ENCODE measurements around the gene NEK10. TPM values are rescaled to one million over a fixed set of nuclear protein-coding genes. Genes with fewer than 3 reads are reported as not detected.

The NEK10 gene
- total and polyA plus RNA-seq, 2 of the 13 experiments (the other 11 are each of a cell fraction or from before 2014, with no cell fraction given) = 2.8 to 14.2 TPM

- intact Hi-C loops (cut with micrococcal nuclease; ENCODE audit: unreplicated experiment) = loop anchor here (5.0 kb wide), 1 partner anchor 37 kb away; no protein-coding TSS in a partner anchor
- ATAC-seq (no peak), DNase-seq (ENCODE audit: low spot score) (no peak), FAIRE-seq (no peak)
- H3K4me2 ChIP-seq (ENCODE audit: low read depth, low read length) = no peak overlapping the region
- H3K27me3 ChIP-seq (ENCODE audit: control insufficient read depth in 1 of 2, insufficient read depth in 2 of 2, low read length in 2 of 2) = no peaks in the 10 kb centered on the region
- H3K9me3 ChIP-seq (ENCODE audit: low read length) = no peaks in the 10 kb centered on the region
- no peak overlapping the region for H2AFZ ChIP-seq (ENCODE audit: low read length)
- H3K79me2 ChIP-seq (ENCODE audit: insufficient read depth, low read length) = no peaks in the 10 kb centered on the region
- CTCF ChIA-PET (ENCODE audit: low intra/inter-chr PET ratio, low total read pairs) = no interaction called here
- H4K20me1 ChIP-seq (ENCODE audit: insufficient read depth, low read length) = no peaks in the 10 kb centered on the region
- POLR2A ChIA-PET = no interaction called here
- H3K4me1 ChIP-seq (ENCODE audit: insufficient read depth, low read length) = peaks cover 48% of the 10 kb centered on the region
- 81% methylated on average over 9 of the region's 9 CpGs for WGBS (ENCODE audit: low lambda C conversion rate)
- no peaks in the 10 kb centered on the region for H3K36me3 ChIP-seq (replicated peaks in 1 of 2; ENCODE audit: control insufficient read depth in 1 of 2, insufficient read depth in 2 of 2, low read length in 2 of 2)
- H3K4me3 ChIP-seq (replicated peaks in 1 of 3; ENCODE audit: insufficient read depth in 1 of 3, low read depth in 2 of 3, low read length in 3 of 3) = no peak overlapping the region
- no peak overlapping the region for H3K9ac ChIP-seq (ENCODE audit: insufficient read depth, low read depth, low read length)
- H3K27ac ChIP-seq (ENCODE audit: extremely low read length, insufficient read depth, low read length) = no peak overlapping the region
- BruUV-seq (replicated peaks) = no TSS peak
- in situ Hi-C loops (cut with HindIII; ENCODE audit: extremely low pct_ligation_motif_present, low pct_unique_long_range_greater_than_20kb) = no loop called here
- TF ChIP-seq TRIM24 (CRISPR knock-in tag; IDR thresholded peaks at IDR 0.05) = no peak
- no peak for TF ChIP-seq ZBTB20 (CRISPR knock-in tag; IDR thresholded peaks at IDR 0.05; ENCODE audit: borderline replicate concordance, low read depth)
- no peak for TF ChIP-seq PHF8 (CRISPR knock-in tag; IDR thresholded peaks at IDR 0.05)
- TF ChIP-seq ZNF562 (CRISPR knock-in tag; IDR thresholded peaks at IDR 0.05; ENCODE audit: borderline replicate concordance) = no peak
- no peak for TF ChIP-seq SIX1 (CRISPR knock-in tag; IDR thresholded peaks at IDR 0.05; ENCODE audit: borderline replicate concordance)
- no peak for TF ChIP-seq SRSF4 (IDR thresholded peaks at IDR 0.05; ENCODE audit: low read depth, low read length, poor library complexity, severe bottlenecking)
- TF ChIP-seq CENPBD1 (CRISPR knock-in tag; IDR thresholded peaks at IDR 0.05; ENCODE audit: borderline replicate concordance, low read depth) = no peak
- no peak for TF ChIP-seq HIC2 (CRISPR knock-in tag; IDR thresholded peaks at IDR 0.05; ENCODE audit: low read depth)
- no peak for TF ChIP-seq ZNF362 (CRISPR knock-in tag; IDR thresholded peaks at IDR 0.05; ENCODE audit: borderline replicate concordance)
- no peak for TF ChIP-seq ZNF33A (CRISPR knock-in tag; IDR thresholded peaks at IDR 0.05; ENCODE audit: borderline replicate concordance)
- no peak for TF ChIP-seq ZNF329 (CRISPR knock-in tag; IDR thresholded peaks at IDR 0.05; ENCODE audit: low read depth)
- no peak for TF ChIP-seq ZNF281 (CRISPR knock-in tag; IDR thresholded peaks at IDR 0.05; ENCODE audit: borderline replicate concordance)
- no peak for TF ChIP-seq ZNF710 (CRISPR knock-in tag; IDR thresholded peaks at IDR 0.05; ENCODE audit: borderline replicate concordance)
- no peak for TF ChIP-seq NR2F6 (IDR thresholded peaks at IDR 0.05)
- no peak for TF ChIP-seq NR2F6 (CRISPR knock-in tag; IDR thresholded peaks at IDR 0.05)
- TF ChIP-seq TMF1 (CRISPR knock-in tag; IDR thresholded peaks at IDR 0.05; ENCODE audit: low read depth) = no peak
These were observed 49.2 kb downstream of the NEK10 start for GRCh38 chr3:27319847-27320526.

All from HepG2 (cell line).